HCT116 (cell line): ENCODE measurements around the gene NENF. TPM values are rescaled to one million over a fixed set of nuclear protein-coding genes. Genes with fewer than 3 reads are reported as not detected.

Experiments used
- ATAC-seq: fragments of 200-7000 bp; cut with Tn5 transposase; 2 replicates; pipeline ENCODE4 v1.9.1; 2020; ENCODE audit warnings: mild to moderate bottlenecking, moderate library complexity
- BruUV-seq: library from RNA; stranded (reverse); fragments of 400-500 nt; replicated peaks from 2 replicates; lab custom pipeline; 2021; lab: Mats Ljungman, UMichigan
- CTCF ChIA-PET: fragments of 300-600 bp; sonication (Branson Sonifier 250); formaldehyde crosslinking; loops from one replicate; lab custom pipeline; 2021; ENCODE audit warnings: antibody characterized with exemption; lab: Charles Lee
- POLR2A ChIA-PET: fragments of 300-600, 350-600 bp; sonication (Branson Sonifier 250); formaldehyde crosslinking; loops from one replicate; lab custom pipeline; 2021; ENCODE audit warnings: antibody characterized with exemption; lab: Charles Lee
- RAD21 ChIA-PET, 2 experiments: fragments of 300-600 bp; sonication (Branson Sonifier 250); formaldehyde crosslinking; loops; one replicate each; lab custom pipeline; 2023; ENCODE audit warnings: low total read pairs in 2 of 2; ENCODE audit not compliant: uncharacterized antibody in 2 of 2, unreplicated experiment in 2 of 2, low non-redundant PET in 1 of 2; lab: Charles Lee
- DNase-seq: peaks from one replicate; pipeline ENCODE4 v3.0.0-alpha.2; 2010; ENCODE audit warnings: low read depth, low spot score
- H2AFZ ChIP-seq: fragments of 200-600 bp; shearing (Covaris generic), sonication (generic); 2 replicates; pipeline ENCODE4 v1.6.1; 2017; ENCODE audit warnings: low read depth, mixed run types, mixed read lengths, antibody characterized with exemption, low read length; ENCODE audit not compliant: poor library complexity, severe bottlenecking
- H3K27ac ChIP-seq: 2 replicates; pipeline ENCODE4 v1.5.1; 2012; ENCODE audit warnings: low read depth, low read length
- H3K27me3 ChIP-seq: fragments of 200-600 bp; sonication (generic); 2 replicates; pipeline ENCODE4 v1.6.1; 2016; ENCODE audit warnings: mixed run types, low read length, mixed read lengths; ENCODE audit not compliant: insufficient read depth
- H3K36me3 ChIP-seq, 2 experiments: fragments of 200-500 bp in 1 of 2; fragments of 200-600 bp in 1 of 2; sonication (Bioruptor generic) in 1 of 2; sonication (generic) in 1 of 2; 2 replicates each; pipeline versions ENCODE4 v1.5.1 to v1.6.1; 2014 to 2016; ENCODE audit warnings: low read length in 2 of 2, inconsistent platforms in 1 of 2, mixed read lengths in 1 of 2, mixed run types in 1 of 2; ENCODE audit not compliant: insufficient read depth in 2 of 2, control insufficient read depth in 1 of 2
- H3K4me1 ChIP-seq, 2 experiments: fragments of 200-600 bp in 1 of 2; sonication (generic) in 1 of 2; 2 replicates each; pipeline versions ENCODE4 v1.5.1 to v1.6.1; 2012 to 2017; ENCODE audit warnings: low read length in 2 of 2, inconsistent platforms in 1 of 2, mild to moderate bottlenecking in 1 of 2, mixed read lengths in 1 of 2, mixed run types in 1 of 2, moderate library complexity in 1 of 2; ENCODE audit not compliant: insufficient read depth in 2 of 2, control insufficient read depth in 1 of 2
- H3K4me2 ChIP-seq: fragments of 200-600 bp; sonication (generic); 2 replicates; pipeline ENCODE4 v1.6.1; 2017; ENCODE audit warnings: mixed run types, low read length, mixed read lengths
- H3K4me3 ChIP-seq, 2 experiments: fragments of 200-600 bp in 1 of 2; sonication (generic) in 1 of 2; replicated peaks in 1 of 2; 2 replicates each; pipeline ENCODE4 v1.5.1; 2011 to 2016; ENCODE audit warnings: low read length in 2 of 2, control low read depth in 1 of 2, low read depth in 1 of 2, mild to moderate bottlenecking in 1 of 2, mixed read lengths in 1 of 2, mixed run types in 1 of 2
- H3K79me2 ChIP-seq: fragments of 200-600 bp; sonication (generic); 2 replicates; pipeline ENCODE4 v1.6.1; 2017; ENCODE audit warnings: mild to moderate bottlenecking, mixed run types, low read length, moderate library complexity, mixed read lengths; ENCODE audit not compliant: insufficient read depth
- H3K9ac ChIP-seq: fragments of 200-600 bp; sonication (generic); 2 replicates; pipeline ENCODE4 v1.6.1; 2016; ENCODE audit warnings: low read length, mixed read lengths
- H3K9me2 ChIP-seq: fragments of 200-600 bp; sonication (generic), shearing (Covaris generic); 2 replicates; pipeline ENCODE4 v1.6.1; 2017; ENCODE audit warnings: mixed run types, mild to moderate bottlenecking, moderate library complexity; ENCODE audit not compliant: insufficient read depth
- H3K9me3 ChIP-seq, 2 experiments: fragments of 200-500 bp in 1 of 2; fragments of 200-600 bp in 1 of 2; sonication (Bioruptor generic) in 1 of 2; sonication (generic) in 1 of 2; 2 replicates each; pipeline ENCODE4 v1.6.1; 2014 to 2017; ENCODE audit warnings: low read length in 2 of 2, mixed read lengths in 2 of 2, inconsistent platforms in 1 of 2, low read depth in 1 of 2, mild to moderate bottlenecking in 1 of 2, mixed run types in 1 of 2, moderate library complexity in 1 of 2; ENCODE audit not compliant: control insufficient read depth in 1 of 2, insufficient read depth in 1 of 2
- H4K20me1 ChIP-seq: fragments of 200-600 bp; sonication (generic), shearing (Covaris generic); 2 replicates; pipeline ENCODE4 v1.6.1; 2017; ENCODE audit warnings: mixed run types, mild to moderate bottlenecking, moderate library complexity; ENCODE audit not compliant: insufficient read depth
- EGR1 ChIP-seq: IDR thresholded peaks from 2 replicates; pipeline ENCODE4 v1.6.1; 2012; ENCODE audit warnings: low read depth
- ELF1 ChIP-seq: IDR thresholded peaks from 2 replicates; pipeline ENCODE4 v1.6.1; 2012; ENCODE audit warnings: low read depth, borderline replicate concordance
- EZH2 ChIP-seq: fragments of 200-600 bp; sonication (generic); IDR thresholded peaks from 2 replicates; pipeline ENCODE4 v1.6.1; 2017; ENCODE audit warnings: antibody characterized with exemption, mixed run types
- EZH2phosphoT487 ChIP-seq: fragments of 200-600 bp; IDR thresholded peaks from 2 replicates; pipeline ENCODE4 v1.6.1; 2018; ENCODE audit warnings: antibody characterized with exemption, borderline replicate concordance
- FOSL1 ChIP-seq: IDR thresholded peaks from 2 replicates; pipeline ENCODE4 v1.6.1; 2012; ENCODE audit warnings: low read depth
- JUND ChIP-seq: IDR thresholded peaks from 2 replicates; pipeline ENCODE4 v1.6.1; 2012
- MAX ChIP-seq: IDR thresholded peaks from 2 replicates; pipeline ENCODE4 v1.6.1; 2012
- POLR2A ChIP-seq: IDR thresholded peaks from 2 replicates; pipeline ENCODE4 v1.7.0; 2011; ENCODE audit warnings: borderline replicate concordance; ENCODE audit not compliant: insufficient read depth, insufficient read length; ENCODE audit errors: extremely low read depth
- POLR2AphosphoS5 ChIP-seq: IDR thresholded peaks from 2 replicates; pipeline ENCODE4 v1.6.1; 2011; ENCODE audit warnings: mild to moderate bottlenecking, low read depth, low read length, moderate library complexity
- RAD21 ChIP-seq: IDR thresholded peaks from 2 replicates; pipeline ENCODE4 v1.6.1; 2012; ENCODE audit warnings: low read depth, mild to moderate bottlenecking
- SIN3A ChIP-seq: IDR thresholded peaks from 2 replicates; pipeline ENCODE4 v1.6.1; 2012; ENCODE audit warnings: low read depth
- SP1 ChIP-seq: IDR thresholded peaks from 2 replicates; pipeline ENCODE4 v1.6.1; 2012; ENCODE audit warnings: low read depth
- SRF ChIP-seq: IDR thresholded peaks from 2 replicates; pipeline ENCODE4 v1.6.1; 2012; ENCODE audit warnings: low read depth
- YY1 ChIP-seq: IDR thresholded peaks from 2 replicates; pipeline ENCODE4 v1.6.1; 2011; ENCODE audit warnings: low read length, low read depth, moderate library complexity, mild to moderate bottlenecking; ENCODE audit not compliant: insufficient replicate concordance; ENCODE audit errors: extremely low read depth
- ZFX ChIP-seq: fragments of 450-650 bp; IDR thresholded peaks from 2 replicates; pipeline ENCODE4 v1.6.1; 2017
- ZNF274 ChIP-seq: fragments of 200-500 bp; sonication (Bioruptor generic); IDR thresholded peaks from 2 replicates; pipeline ENCODE4 v1.6.1; 2014; ENCODE audit warnings: mild to moderate bottlenecking, low read depth, low read length, inconsistent platforms
- intact Hi-C: fragments of 100-400 bp; cut with micrococcal nuclease; formaldehyde crosslinking; loops from 2 replicates; pipeline ENCODE4 v1.10.0; 2022
- total RNA-seq: library from RNA; stranded (reverse); gene quantifications from one replicate; pipeline ENCODE4 v1.2.1, GENCODE V29; 2021; ENCODE audit not compliant: unreplicated experiment
- TF ChIP-seq, protein P1 (sequence below): IDR thresholded peaks from 2 replicates; pipeline ENCODE4 v1.6.1; 2011; ENCODE audit warnings: mild to moderate bottlenecking, low read length, moderate library complexity; ENCODE audit not compliant: insufficient replicate concordance; ENCODE audit errors: extremely low read depth

NENF gene
- total RNA-seq, 1 experiment from 2014 or later, result 78.4 TPM

- TF ChIP-seq EZH2phosphoT487 (no peak), MAX (no peak), RAD21 (no peak), YY1 (no peak), ELF1 (no peak), SRF (no peak), SP1 (no peak), EZH2 (no peak), ZNF274 (no peak), FOSL1 (no peak), POLR2AphosphoS5 (no peak), POLR2A (no peak), SIN3A (no peak), ZFX (no peak), EGR1 (no peak), JUND (no peak)
- TF ChIP-seq, protein P1, sequence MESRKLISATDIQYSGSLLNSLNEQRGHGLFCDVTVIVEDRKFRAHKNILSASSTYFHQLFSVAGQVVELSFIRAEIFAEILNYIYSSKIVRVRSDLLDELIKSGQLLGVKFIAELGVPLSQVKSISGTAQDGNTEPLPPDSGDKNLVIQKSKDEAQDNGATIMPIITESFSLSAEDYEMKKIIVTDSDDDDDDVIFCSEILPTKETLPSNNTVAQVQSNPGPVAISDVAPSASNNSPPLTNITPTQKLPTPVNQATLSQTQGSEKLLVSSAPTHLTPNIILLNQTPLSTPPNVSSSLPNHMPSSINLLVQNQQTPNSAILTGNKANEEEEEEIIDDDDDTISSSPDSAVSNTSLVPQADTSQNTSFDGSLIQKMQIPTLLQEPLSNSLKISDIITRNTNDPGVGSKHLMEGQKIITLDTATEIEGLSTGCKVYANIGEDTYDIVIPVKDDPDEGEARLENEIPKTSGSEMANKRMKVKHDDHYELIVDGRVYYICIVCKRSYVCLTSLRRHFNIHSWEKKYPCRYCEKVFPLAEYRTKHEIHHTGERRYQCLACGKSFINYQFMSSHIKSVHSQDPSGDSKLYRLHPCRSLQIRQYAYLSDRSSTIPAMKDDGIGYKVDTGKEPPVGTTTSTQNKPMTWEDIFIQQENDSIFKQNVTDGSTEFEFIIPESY, result no peak
- ChIA-PET RAD21 (no interaction called here), CTCF (interaction anchor here (1.4 to 4.1 kb wide), 3 partner anchors 10 to 198 kb away, joined by 3 to 23 read pairs (median 10); no protein-coding TSS in a partner anchor), POLR2A (no interaction called here)
- Histone ChIP-seq H3K4me3 (no peak overlapping the region), H3K27me3 (no peaks in the 10 kb centered on the region), H3K36me3 (no peaks in the 10 kb centered on the region), H3K4me1 (peaks cover 22 to 42% of the 10 kb centered on the region in 2 experiments), H2AFZ (no peak overlapping the region), H3K27ac (no peak overlapping the region), H4K20me1 (no peaks in the 10 kb centered on the region), H3K9ac (no peak overlapping the region), H3K4me2 (no peak overlapping the region), H3K9me2 (no peaks in the 10 kb centered on the region), H3K9me3 (no peaks in the 10 kb centered on the region), H3K79me2 (no peaks in the 10 kb centered on the region)
- ATAC-seq (no peak), DNase-seq (no peak)
- intact Hi-C loops, result no loop called here
- no TSS peak for BruUV-seq
Observed at GRCh38 chr1:212466898-212467650, 34.4 kb downstream of the NENF start.
